SK-N-SH (cell line): ENCODE results near the gene UBE2I.

Source experiments
- GABPA ChIP-seq: IDR thresholded peaks from 2 replicates; pipeline ENCODE4 v1.4.0; 2012; ENCODE audit warnings: low read depth, mild to moderate bottlenecking
- POLR2AphosphoS5 ChIP-seq: IDR thresholded peaks from 2 replicates; pipeline ENCODE4 v1.6.1; 2012; ENCODE audit warnings: low read depth, low read length
- TF ChIP-seq, protein P1 (sequence below): fragments of 200-600 bp; sonication (generic); IDR thresholded peaks from 2 replicates; pipeline ENCODE4 v1.6.1; 2017; ENCODE audit warnings: antibody characterized with exemption, mild to moderate bottlenecking, moderate library complexity
- TF ChIP-seq, protein P2 (sequence below): IDR thresholded peaks from 2 replicates; pipeline ENCODE4 v1.4.0; 2012; ENCODE audit warnings: low read depth, borderline replicate concordance
- TF ChIP-seq, protein P3 (sequence below): fragments of 150-350 bp; IDR thresholded peaks from 2 replicates; pipeline ENCODE4 v1.6.1; 2017; ENCODE audit warnings: antibody characterized with exemption, low read length, low read depth, borderline replicate concordance
- TF ChIP-seq, protein P4 (sequence below): IDR thresholded peaks from 2 replicates; pipeline ENCODE4 v1.4.0; 2012; ENCODE audit warnings: low read depth

DNA sequence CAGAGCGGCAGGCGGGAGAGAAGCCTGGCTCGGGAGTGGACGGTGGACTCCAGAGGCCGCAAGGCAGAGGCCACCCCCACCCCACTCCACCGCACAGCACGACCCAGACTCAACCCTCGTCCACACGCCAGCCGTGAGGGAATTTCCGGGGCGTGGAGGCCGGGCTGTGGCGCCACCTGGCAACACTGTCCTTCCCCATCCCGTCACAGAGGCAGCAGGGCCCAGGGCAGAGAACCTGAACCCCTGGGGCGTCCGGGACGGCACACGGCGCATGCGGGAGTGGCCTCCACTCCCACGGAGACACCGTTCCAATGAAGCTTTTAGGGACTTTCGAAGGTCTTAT lies 65.8 kb downstream of the UBE2I start:
- TF ChIP-seq, protein P1, sequence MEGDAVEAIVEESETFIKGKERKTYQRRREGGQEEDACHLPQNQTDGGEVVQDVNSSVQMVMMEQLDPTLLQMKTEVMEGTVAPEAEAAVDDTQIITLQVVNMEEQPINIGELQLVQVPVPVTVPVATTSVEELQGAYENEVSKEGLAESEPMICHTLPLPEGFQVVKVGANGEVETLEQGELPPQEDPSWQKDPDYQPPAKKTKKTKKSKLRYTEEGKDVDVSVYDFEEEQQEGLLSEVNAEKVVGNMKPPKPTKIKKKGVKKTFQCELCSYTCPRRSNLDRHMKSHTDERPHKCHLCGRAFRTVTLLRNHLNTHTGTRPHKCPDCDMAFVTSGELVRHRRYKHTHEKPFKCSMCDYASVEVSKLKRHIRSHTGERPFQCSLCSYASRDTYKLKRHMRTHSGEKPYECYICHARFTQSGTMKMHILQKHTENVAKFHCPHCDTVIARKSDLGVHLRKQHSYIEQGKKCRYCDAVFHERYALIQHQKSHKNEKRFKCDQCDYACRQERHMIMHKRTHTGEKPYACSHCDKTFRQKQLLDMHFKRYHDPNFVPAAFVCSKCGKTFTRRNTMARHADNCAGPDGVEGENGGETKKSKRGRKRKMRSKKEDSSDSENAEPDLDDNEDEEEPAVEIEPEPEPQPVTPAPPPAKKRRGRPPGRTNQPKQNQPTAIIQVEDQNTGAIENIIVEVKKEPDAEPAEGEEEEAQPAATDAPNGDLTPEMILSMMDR: no peak
- TF ChIP-seq GABPA (no peak), POLR2AphosphoS5 (no peak)
- TF ChIP-seq, protein P2, sequence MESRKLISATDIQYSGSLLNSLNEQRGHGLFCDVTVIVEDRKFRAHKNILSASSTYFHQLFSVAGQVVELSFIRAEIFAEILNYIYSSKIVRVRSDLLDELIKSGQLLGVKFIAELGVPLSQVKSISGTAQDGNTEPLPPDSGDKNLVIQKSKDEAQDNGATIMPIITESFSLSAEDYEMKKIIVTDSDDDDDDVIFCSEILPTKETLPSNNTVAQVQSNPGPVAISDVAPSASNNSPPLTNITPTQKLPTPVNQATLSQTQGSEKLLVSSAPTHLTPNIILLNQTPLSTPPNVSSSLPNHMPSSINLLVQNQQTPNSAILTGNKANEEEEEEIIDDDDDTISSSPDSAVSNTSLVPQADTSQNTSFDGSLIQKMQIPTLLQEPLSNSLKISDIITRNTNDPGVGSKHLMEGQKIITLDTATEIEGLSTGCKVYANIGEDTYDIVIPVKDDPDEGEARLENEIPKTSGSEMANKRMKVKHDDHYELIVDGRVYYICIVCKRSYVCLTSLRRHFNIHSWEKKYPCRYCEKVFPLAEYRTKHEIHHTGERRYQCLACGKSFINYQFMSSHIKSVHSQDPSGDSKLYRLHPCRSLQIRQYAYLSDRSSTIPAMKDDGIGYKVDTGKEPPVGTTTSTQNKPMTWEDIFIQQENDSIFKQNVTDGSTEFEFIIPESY: no peak
- TF ChIP-seq, protein P3, sequence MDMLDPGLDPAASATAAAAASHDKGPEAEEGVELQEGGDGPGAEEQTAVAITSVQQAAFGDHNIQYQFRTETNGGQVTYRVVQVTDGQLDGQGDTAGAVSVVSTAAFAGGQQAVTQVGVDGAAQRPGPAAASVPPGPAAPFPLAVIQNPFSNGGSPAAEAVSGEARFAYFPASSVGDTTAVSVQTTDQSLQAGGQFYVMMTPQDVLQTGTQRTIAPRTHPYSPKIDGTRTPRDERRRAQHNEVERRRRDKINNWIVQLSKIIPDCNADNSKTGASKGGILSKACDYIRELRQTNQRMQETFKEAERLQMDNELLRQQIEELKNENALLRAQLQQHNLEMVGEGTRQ: no peak
- TF ChIP-seq, protein P4, sequence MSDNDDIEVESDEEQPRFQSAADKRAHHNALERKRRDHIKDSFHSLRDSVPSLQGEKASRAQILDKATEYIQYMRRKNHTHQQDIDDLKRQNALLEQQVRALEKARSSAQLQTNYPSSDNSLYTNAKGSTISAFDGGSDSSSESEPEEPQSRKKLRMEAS: no peak
